GM19455 (cell line): ENCODE data around the gene TEKT5.
"Not testable (repeated sequence)": the region's sequence is repeated elsewhere in the genome, so short reads cannot be mapped to it uniquely, and the experiment has no call there.

Source experiments
- ATAC-seq: cut with Tn5 transposase; IDR thresholded peaks from one replicate; pipeline ENCODE4 v1.9.1; 2021; ENCODE audit not compliant: unreplicated experiment

TEKT5 gene

GRCh38 chr16:10661737-10662136 lies 33.0 kb downstream of the TEKT5 start:
- no peak for ATAC-seq

GRCh38 chr16:10660950-10661635 lies 33.6 kb downstream of the TEKT5 start:
- ATAC-seq, result no peak

- no peak for ATAC-seq
These were observed 35.8 kb downstream of the TEKT5 start for GRCh38 chr16:10658943-10659342.

- no peak for ATAC-seq
These were observed 36.8 kb downstream of the TEKT5 start for GRCh38 chr16:10657925-10658324.

- ATAC-seq, result no peak
These were observed 38.1 kb downstream of the TEKT5 start for GRCh38 chr16:10656618-10657017.

- ATAC-seq, result no peak
These were observed 39.2 kb downstream of the TEKT5 start for GRCh38 chr16:10655415-10655977.

GRCh38 chr16:10654592-10655414 lies 39.9 kb downstream of the TEKT5 start:
- ATAC-seq, result no peak

GRCh38 chr16:10652730-10653590 lies 41.8 kb downstream of the TEKT5 start:
- ATAC-seq, result no peak

- not testable (repeated sequence) for ATAC-seq
These were observed 45.6 kb downstream of the TEKT5 start for GRCh38 chr16:10649098-10649497.

GRCh38 chr16:10647721-10648296 lies 46.9 kb downstream of the TEKT5 start:
- ATAC-seq, result no peak

GRCh38 chr16:10647264-10647720 lies 47.4 kb downstream of the TEKT5 start:
- no peak for ATAC-seq

GRCh38 chr16:10646581-10647263 lies 48.0 kb downstream of the TEKT5 start:
- ATAC-seq, result no peak

GRCh38 chr16:10646228-10646580 lies 48.5 kb downstream of the TEKT5 start:
- ATAC-seq, result no peak

- no peak for ATAC-seq
These were observed 50.6 kb downstream of the TEKT5 start for GRCh38 chr16:10644092-10644491.

GRCh38 chr16:10642964-10643363 lies 51.8 kb downstream of the TEKT5 start:
- ATAC-seq, result no peak

GRCh38 chr16:10641953-10642949 lies 52.5 kb downstream of the TEKT5 start:
- no peak for ATAC-seq

- ATAC-seq, result no peak
These were observed 53.2 kb downstream of the TEKT5 start for GRCh38 chr16:10641555-10641952.

- ATAC-seq, result no peak
These were observed 53.8 kb downstream of the TEKT5 start for GRCh38 chr16:10640934-10641333.

- no peak for ATAC-seq
These were observed 56.6 kb downstream of the TEKT5 start for GRCh38 chr16:10638101-10638500.
